SKM-1 (cell line): ENCODE measurements around the gene PEX6.
"Not testable (repeated sequence)": the region's sequence is repeated elsewhere in the genome, so short reads cannot be mapped to it uniquely, and the experiment has no call there.

Experiments
- DNase-seq: peaks from one replicate; lab custom pipeline; 2025; ENCODE audit not compliant: unreplicated experiment; lab: John Stamatoyannopoulos, UW

The PEX6 gene

GRCh38 chr6:42978839-42979522, at the start of gene PEX6:
Gene PEX6, minus strand, starts transcription at chr6:42979181. Its CDS starts 31 bp downstream, at chr6:42979150.
- DNase-seq, result peak; percentile 86

DNA sequence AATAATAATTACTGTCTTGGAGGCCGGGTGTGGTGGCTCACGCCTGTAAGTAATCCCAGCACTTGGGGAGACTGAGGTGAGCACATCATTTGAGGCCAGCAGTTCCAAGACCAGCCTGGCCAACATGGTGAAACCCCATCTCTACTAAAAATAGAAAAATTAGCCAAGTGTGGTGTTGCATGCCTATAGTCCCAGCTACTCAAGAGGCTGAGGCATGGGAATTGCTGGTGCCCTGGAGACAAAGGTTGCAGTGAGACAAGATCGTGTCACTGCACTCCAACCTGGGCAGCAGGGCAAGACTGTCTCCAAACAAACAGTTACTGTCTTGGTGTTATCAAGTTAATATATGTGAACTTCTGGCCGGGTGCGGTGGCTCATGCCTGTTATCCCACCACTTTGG, 47.4 kb upstream of the PEX6 start:
- DNase-seq, result no peak

DNA sequence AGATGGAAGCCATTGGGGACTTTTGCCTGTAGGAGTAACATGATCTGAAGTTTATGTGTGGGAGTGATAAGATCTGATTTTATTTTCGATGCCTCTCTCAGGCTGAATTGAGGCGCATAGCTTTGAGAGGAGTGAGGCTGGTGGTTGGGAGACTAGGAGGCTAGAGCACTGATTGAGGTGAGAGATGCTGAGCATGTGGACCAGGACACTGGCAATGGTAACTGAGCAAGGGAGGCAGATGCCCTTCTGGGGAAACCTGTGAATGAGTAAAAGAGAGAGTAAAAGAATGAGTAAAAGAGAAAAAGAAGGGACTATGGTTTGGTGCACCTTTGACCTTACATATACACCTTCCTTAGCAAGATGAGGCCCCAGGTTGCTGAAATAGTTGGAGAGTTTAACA, 45.5 kb upstream of the PEX6 start:
- no peak for DNase-seq

GRCh38 chr6:43021270-43022047, 42.5 kb upstream of the PEX6 start, which contains the start of gene RRP36:
Gene RRP36, plus strand, starts transcription at chr6:43021623. Its CDS starts 32 bp downstream, at chr6:43021655.
- peak; percentile 24 for DNase-seq

- no peak for DNase-seq
Measured at GRCh38 chr6:43020847-43021246, 41.9 kb upstream of the PEX6 start.

GRCh38 chr6:43020052-43020705, 41.2 kb upstream of the PEX6 start:
- DNase-seq, result no peak

DNA sequence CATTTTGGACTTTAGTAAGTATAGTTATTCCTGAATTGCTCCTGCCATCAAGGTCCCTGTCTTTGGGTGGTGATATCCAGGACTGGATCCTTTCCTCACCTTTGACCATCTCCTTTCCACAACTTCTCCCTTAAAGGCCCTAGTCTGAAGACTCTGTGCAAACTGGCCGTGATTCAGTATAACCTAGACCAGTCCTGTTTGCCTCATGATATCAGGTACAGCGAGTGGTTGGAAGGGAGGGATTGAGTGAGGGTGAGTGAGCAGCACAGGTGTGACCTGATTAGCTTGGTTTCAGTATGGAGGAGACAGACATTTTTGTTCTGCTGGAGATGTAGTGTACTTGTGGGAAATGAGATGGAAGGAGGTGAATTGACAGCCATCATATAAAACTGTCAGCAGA, 40.2 kb upstream of the PEX6 start:
- DNase-seq, result no peak

DNA sequence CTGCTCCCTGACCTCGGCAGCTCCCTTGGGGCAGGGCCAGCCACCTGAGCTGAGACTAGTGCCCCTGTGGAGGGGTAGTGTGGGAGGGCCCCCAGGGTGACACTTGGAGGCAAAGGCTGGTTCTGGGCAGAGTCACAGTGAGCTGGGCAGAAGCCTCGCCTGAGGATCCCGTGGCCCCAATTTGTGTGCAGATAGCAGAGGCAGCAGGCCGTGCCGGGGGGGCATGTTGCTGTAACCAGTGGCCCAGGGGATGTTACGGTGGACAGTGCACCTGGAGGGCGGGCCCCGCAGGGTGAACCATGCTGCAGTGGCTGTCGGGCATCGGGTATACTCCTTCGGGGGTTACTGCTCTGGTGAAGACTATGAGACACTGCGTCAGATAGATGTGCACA, 38.0 kb upstream of the PEX6 start:
- no peak for DNase-seq

- DNase-seq, result no peak
Measured at GRCh38 chr6:43016176-43016942, 37.4 kb upstream of the PEX6 start.

DNA sequence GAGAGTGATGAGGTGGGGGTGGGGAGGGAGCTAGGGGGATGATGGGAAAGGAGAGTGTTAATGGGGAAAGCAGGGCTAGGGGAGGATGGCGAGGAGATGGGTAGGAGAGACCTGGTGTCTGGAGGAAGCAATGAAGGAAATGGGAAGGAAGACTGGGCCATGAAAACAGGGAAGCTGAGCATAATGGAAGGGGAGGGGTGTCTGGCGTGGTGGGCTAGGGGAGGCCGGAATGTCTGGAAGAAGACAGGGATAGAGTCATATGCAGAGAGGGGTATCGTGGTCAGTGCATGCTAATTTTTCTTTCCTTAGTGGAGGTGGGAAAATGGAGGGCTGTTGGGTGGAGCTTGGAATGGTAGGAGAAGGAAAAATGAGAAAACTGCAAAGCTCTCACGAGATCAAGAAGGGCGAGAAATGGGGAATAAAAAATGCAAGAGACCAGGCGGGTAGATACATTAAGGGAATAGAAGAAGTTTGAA, 35.5 kb upstream of the PEX6 start:
- DNase-seq, result no peak

DNA sequence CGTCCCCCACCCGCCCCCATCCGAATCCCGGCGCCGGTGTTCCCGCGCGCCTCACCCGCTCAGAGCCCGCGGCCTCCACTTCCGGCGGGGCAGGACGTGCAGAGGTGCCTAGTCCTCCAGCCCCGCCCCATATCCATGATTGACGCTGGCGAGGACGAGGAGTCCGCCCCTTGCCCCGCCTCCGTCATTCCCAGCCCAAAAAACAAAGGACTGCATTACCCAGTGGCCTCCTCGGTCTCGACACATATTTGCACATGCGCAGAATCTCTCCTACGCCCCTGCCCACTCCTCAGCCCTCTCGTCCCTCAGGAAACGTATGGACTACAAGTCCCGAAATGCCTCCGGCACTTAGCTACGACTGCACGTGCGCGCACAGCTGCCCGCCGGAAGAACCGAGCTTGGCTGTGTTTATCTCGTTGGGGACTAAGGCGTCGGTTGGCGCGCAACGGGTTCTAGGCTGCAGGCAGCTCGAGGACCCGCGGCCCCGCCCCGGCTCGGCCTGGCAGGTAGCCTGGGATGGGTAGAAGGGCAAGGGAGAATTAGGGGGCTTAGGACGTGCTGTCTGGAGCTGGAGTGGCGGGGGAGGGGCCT, 35.0 kb upstream of the PEX6 start, which contains the start of the genes KLHDC3 and MEA1:
TSS of gene KLHDC3 (plus strand) at position 407 of the 591 bp plus-strand sequence. CDS start 2,944 bp downstream, outside the sequence.
TSS of gene MEA1 (minus strand) at position 104 of the 591 bp plus-strand sequence. CDS start 133 bp downstream, outside the sequence.
- DNase-seq, result peak; percentile 99

DNA sequence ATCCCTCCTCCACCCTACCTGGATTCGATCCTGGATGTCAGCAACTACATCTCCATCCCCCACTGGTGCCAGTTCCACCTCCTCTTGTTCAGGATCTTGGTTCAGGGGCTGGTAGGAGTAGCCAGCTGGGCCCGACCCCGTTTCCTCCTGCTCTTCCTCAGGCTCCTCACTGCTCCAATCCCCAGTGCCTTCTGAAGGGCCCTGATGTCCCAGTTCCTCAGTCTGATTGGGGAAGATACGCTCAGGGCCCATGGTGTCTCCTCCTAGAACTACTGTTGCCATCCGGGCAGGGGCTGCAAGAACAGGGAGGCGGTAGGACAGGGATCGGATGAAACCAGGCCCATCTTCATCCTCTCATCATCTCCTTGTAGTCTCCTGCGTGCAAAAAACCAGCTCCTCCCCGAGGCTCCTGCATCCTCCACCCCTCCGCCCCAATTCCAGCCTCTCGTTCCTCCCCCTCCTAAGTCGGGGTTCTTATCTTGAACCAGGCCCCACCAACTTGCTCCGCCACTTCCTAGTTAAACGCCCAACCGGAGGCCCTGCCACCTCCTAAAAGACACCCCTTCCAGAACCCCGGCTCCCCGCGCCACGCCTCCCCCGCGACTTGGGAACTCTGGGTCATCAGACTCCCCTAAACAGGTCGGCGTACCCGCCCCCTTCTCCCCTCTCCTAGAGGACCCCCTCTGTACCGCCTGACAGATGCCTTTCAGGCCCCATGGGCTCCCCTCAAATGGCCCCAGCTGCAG, 34.3 kb upstream of the PEX6 start:
- no peak for DNase-seq

DNA sequence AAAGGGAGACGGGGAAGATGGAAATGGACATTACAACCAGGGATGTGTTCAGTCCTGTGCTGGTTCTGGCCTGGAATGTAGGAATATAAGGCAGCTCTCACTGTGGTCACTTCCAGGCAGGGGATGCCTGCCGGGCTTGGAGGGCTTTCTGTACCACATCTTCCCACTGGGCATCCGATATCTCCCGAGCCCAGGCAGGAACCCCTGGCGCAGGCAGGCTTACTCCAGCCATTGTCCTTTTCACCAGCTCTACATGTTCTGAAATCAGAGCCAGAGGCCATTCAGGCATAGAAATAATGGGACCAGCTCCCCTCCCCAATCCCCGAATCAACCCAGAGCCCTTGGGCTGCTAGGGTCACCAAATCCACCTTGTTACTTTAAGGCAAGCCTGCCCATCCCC, 33.4 kb upstream of the PEX6 start:
- DNase-seq, result no peak

DNA sequence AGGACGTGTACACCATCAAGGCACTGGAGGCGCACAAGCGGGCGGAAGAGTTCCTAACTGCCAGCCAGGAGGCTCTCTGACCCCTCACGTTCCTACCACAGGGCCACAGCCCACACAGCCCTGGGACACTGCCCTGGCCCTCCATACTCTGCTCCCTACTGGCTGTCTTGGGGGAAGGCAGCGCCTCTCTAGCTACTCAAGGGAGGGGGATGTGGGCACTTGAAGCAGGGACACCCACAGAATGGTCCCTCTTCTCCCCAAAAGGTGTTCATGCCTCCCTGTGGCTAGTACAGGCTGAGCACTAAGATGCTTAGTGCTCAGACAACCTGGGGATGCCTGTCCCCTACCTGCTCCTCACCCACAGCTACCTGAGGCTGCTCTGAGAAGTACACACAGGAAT, 32.2 kb upstream of the PEX6 start:
- no peak for DNase-seq

DNA sequence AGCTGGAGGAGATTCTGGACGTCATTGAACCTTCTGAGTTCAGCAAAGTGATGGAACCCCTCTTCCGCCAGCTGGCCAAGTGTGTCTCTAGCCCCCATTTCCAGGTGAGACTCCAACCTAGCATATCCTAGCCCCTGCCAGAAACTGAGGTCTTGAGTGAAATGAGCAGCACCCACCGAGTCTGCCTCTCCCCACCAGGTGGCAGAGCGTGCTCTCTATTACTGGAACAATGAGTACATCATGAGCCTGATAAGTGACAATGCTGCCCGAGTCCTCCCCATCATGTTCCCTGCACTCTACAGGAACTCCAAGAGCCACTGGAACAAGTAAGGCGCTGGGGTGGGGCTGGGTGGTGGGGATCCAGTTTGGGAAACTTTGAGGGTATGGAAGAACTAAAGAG, 30.1 kb upstream of the PEX6 start:
- no peak for DNase-seq

DNA sequence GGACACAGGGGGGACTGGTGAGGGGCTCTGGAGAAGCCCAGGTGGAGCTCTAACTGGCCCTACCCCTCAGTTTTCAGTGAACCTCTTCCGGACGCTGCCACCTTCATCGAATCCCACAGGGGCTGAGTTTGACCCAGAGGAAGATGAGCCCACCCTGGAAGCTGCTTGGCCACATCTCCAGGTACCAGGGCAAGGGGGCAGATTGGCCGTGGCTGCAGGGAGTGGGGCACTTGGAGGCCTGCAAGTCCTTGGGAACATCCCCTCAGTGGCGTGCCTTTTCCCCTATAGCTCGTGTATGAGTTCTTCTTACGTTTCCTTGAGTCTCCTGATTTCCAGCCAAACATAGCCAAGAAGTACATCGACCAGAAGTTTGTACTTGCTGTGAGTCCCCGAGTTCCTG, 28.1 kb upstream of the PEX6 start:
- no peak for DNase-seq

GRCh38 chr6:43006251-43006650, 27.3 kb upstream of the PEX6 start:
- DNase-seq, result no peak

- DNase-seq, result no peak
Measured at GRCh38 chr6:43005844-43006243, 26.9 kb upstream of the PEX6 start.

- no peak for DNase-seq
Measured at GRCh38 chr6:43001843-43002242, 22.9 kb upstream of the PEX6 start.

DNA sequence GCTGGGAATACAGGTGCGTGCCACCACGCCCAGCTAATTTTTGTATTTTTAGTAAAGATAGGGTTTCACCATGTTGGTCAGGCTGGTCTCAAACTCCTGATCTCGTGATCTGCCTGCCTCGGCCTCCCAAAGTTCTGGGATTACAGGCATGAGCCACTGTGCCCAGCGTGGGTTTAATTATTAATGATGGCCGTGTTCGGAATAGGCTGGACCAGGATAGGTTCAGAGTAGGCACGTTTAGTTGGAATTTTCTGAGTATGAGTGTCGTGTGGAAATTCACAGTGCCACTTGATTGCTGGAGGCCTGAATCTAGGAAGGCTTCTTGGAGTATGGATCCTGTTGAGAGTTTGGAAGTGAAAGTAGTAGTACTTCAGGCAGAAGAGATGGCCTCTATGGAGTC, 19.2 kb upstream of the PEX6 start:
- DNase-seq, result not testable (repeated sequence)
